Testis (tissue), 3 donors: Measurements from ENCODE around the gene TUBGCP5. TPM values are rescaled to one million over a fixed set of nuclear protein-coding genes. Genes with fewer than 3 reads are reported as not detected.

Experiments
- DNase-seq: peaks from one replicate; pipeline ENCODE4 v3.0.0-alpha.2; 2019
- H3K27ac ChIP-seq, 2 donors: fragments of 200-600 bp; sonication (generic); one replicate each; pipeline ENCODE4 v1.5.1; 2019
- H3K27me3 ChIP-seq: fragments of 200-600 bp; sonication (generic); one replicate; pipeline ENCODE4 v1.5.1; 2019
- H3K36me3 ChIP-seq: fragments of 200-600 bp; sonication (generic); one replicate; pipeline ENCODE4 v1.5.1; 2017; ENCODE audit warnings: low read depth; ENCODE audit errors: missing control alignments
- H3K4me1 ChIP-seq: fragments of 200-600 bp; sonication (generic); one replicate; pipeline ENCODE4 v1.5.1; 2019
- H3K4me3 ChIP-seq, 2 donors: fragments of 200-600 bp; sonication (generic); one replicate each; pipeline ENCODE4 v1.5.1; 2017 to 2019
- H3K9me3 ChIP-seq: fragments of 200-600 bp; sonication (generic); one replicate; pipeline ENCODE4 v1.5.1; 2017
- POLR2A ChIP-seq: fragments of 450-650 bp; IDR thresholded peaks from one replicate; pipeline ENCODE4 v1.6.1; 2017; ENCODE audit warnings: antibody characterized with exemption, mild to moderate bottlenecking, moderate library complexity
- WGBS, 2 donors: methylation state at CpG; one replicate each; pipeline ENCODE4 v1.1.5; 2018; 5-methylcytosine and 5-hydroxymethylcytosine counted together
- intact Hi-C: fragments of 100-400 bp; cut with DNase I; formaldehyde crosslinking; loops from one replicate; pipeline ENCODE4 v1.15.1; 2023; ENCODE audit warnings: low total_unique reads
- polyA plus RNA-seq: library from polyadenylated mRNA; stranded (reverse); fragments of 350-450 nt; fragmentation: Illumina TruSeq; extraction: RNeasy Lipid Tissue Mini Kit (QIAGEN cat#74804); gene quantifications from one replicate; pipeline ENCODE4 v1.2.3, GENCODE V29; 2014; ENCODE audit warnings: low read depth, low replicate concordance; ENCODE audit not compliant: insufficient read depth
- total RNA-seq, 2 donors: library from RNA; depleted of rRNA; stranded (reverse); fragments of >200 nt; gene quantifications; one replicate each; pipeline ENCODE4 v1.2.3, GENCODE V29; 2016
- TF ChIP-seq, protein P1 (sequence below), 3 experiments: fragments of 450-650 bp in 2 of 3; fragments of 200-600 bp in 1 of 3; sonication (generic) in 1 of 3; IDR thresholded peaks; one replicate each; pipeline ENCODE4 v1.5.1; 2016 to 2019; ENCODE audit warnings: antibody characterized with exemption in 3 of 3, mild to moderate bottlenecking in 2 of 3, moderate library complexity in 1 of 3

The TUBGCP5 gene
- total and polyA plus RNA-seq, 3 donors from 2014 or later, result 28.6 to 55.1 (median 45.8) TPM

GRCh38 chr15:22958487-22959280, 80.7 kb downstream of the TUBGCP5 start:
- no peak overlapping the region for H3K4me3 ChIP-seq
- intact Hi-C loops, result no loop called here
- no peak overlapping the region for H3K27ac ChIP-seq
- TF ChIP-seq, protein P1, sequence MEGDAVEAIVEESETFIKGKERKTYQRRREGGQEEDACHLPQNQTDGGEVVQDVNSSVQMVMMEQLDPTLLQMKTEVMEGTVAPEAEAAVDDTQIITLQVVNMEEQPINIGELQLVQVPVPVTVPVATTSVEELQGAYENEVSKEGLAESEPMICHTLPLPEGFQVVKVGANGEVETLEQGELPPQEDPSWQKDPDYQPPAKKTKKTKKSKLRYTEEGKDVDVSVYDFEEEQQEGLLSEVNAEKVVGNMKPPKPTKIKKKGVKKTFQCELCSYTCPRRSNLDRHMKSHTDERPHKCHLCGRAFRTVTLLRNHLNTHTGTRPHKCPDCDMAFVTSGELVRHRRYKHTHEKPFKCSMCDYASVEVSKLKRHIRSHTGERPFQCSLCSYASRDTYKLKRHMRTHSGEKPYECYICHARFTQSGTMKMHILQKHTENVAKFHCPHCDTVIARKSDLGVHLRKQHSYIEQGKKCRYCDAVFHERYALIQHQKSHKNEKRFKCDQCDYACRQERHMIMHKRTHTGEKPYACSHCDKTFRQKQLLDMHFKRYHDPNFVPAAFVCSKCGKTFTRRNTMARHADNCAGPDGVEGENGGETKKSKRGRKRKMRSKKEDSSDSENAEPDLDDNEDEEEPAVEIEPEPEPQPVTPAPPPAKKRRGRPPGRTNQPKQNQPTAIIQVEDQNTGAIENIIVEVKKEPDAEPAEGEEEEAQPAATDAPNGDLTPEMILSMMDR (IDR thresholded peaks at IDR 0.05), result no peak
- no peak for TF ChIP-seq POLR2A
- no peaks in the 10 kb centered on the region for H3K36me3 ChIP-seq
- peaks cover 22% of the 10 kb centered on the region for H3K4me1 ChIP-seq
- H3K9me3 ChIP-seq, result no peaks in the 10 kb centered on the region
- WGBS, 2 donors, result 89 to 93% methylated on average over 15 to 16 of the region's 16 CpGs
- DNase-seq, result no peak
- no peaks in the 10 kb centered on the region for H3K27me3 ChIP-seq

- WGBS, 2 donors, result 91 to 97% methylated on average over 14 of the region's 14 CpGs
- Histone ChIP-seq H3K4me1 (peaks cover 17% of the 10 kb centered on the region), H3K27me3 (no peaks in the 10 kb centered on the region), H3K27ac (no peak overlapping the region), H3K4me3 (no peak overlapping the region), H3K9me3 (no peaks in the 10 kb centered on the region), H3K36me3 (no peaks in the 10 kb centered on the region)
- TF ChIP-seq POLR2A, result no peak
- TF ChIP-seq, protein P1 (IDR thresholded peaks at IDR 0.05), result no peak
- intact Hi-C loops, result no loop called here
- no peak for DNase-seq
These were observed 82.5 kb downstream of the TUBGCP5 start for GRCh38 chr15:22956978-22957260.

DNA sequence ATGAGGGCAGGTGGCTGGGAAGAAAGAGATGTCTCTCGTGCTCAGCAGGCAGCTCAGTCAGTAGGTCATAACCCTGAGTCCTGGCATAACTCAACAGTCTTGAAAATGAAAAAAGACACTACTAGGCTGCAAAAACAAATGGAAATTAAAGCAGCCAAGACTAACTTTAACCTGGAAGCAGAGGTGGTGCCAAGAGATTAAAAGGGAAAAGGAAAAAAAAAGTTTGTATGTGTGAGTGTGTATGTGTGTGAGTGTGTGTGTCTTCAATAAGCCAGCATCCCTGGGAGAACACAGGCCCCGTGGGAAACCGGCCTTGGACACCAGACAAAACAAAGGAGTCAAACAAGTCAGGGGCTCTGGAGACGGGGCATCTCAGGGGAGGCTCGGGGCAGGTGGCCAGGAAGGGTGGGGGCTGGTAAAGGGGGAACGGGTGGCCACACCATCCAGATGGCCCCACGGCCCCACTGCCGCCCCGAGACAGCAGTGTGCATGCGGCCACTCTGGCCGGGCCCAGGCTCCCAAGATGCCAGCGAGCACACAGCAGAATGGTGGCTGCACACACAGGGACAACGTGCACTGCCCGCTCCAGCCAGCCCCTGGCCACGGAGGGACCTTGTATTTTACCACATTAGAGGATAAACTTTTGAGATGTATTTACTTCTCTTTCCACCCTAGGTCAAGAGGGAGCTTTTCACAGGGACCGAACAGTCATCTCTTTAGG, 83.0 kb downstream of the TUBGCP5 start:
- DNase-seq, result no peak
- WGBS, 2 donors, result 41 to 60% methylated on average over 14 to 16 of the region's 16 CpGs
- no peak for TF ChIP-seq POLR2A
- Histone ChIP-seq H3K27me3 (no peaks in the 10 kb centered on the region), H3K27ac (no peak overlapping the region), H3K4me1 (peaks cover 12% of the 10 kb centered on the region), H3K9me3 (no peaks in the 10 kb centered on the region), H3K4me3 (no peak overlapping the region), H3K36me3 (no peaks in the 10 kb centered on the region)
- intact Hi-C loops, result no loop called here

DNA sequence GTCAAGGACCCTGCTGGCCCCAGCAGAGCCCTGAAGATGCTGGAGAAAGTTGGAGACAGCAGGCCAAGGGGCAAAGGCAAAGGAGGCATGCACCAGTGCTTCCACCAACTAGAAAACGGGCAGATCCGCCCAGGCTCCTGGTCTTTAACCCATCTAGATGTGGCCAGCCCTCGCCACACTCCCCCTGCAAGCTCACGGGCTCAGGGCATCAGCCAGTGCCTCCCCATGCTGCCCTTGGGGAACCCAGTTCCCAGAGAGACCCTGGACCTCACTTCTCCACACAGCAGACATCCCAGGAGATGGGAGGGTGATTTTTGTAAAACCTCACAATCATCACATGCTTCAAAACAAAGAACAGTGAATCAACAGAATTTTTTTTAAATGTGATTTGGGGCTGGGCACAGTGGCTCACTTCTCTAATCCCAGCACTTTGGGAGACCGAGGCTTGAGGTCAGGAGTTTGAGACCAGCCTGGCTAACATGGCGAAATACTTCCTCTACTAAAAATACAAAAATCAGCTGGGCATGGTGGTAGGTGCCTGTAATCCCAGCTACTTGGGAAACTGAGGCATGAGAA, 83.7 kb downstream of the TUBGCP5 start:
- intact Hi-C loops, result no loop called here
- H3K27me3 ChIP-seq, result no peaks in the 10 kb centered on the region
- TF ChIP-seq, protein P1 (IDR thresholded peaks at IDR 0.05), result no peak
- TF ChIP-seq POLR2A, result no peak
- H3K36me3 ChIP-seq, result no peaks in the 10 kb centered on the region
- H3K4me1 ChIP-seq, result peaks cover 5% of the 10 kb centered on the region
- no peak overlapping the region for H3K27ac ChIP-seq
- 77 to 88% methylated on average over 5 to 6 of the region's 6 CpGs for WGBS, 2 donors
- no peak for DNase-seq
- H3K4me3 ChIP-seq, result no peak overlapping the region
- no peaks in the 10 kb centered on the region for H3K9me3 ChIP-seq

DNA sequence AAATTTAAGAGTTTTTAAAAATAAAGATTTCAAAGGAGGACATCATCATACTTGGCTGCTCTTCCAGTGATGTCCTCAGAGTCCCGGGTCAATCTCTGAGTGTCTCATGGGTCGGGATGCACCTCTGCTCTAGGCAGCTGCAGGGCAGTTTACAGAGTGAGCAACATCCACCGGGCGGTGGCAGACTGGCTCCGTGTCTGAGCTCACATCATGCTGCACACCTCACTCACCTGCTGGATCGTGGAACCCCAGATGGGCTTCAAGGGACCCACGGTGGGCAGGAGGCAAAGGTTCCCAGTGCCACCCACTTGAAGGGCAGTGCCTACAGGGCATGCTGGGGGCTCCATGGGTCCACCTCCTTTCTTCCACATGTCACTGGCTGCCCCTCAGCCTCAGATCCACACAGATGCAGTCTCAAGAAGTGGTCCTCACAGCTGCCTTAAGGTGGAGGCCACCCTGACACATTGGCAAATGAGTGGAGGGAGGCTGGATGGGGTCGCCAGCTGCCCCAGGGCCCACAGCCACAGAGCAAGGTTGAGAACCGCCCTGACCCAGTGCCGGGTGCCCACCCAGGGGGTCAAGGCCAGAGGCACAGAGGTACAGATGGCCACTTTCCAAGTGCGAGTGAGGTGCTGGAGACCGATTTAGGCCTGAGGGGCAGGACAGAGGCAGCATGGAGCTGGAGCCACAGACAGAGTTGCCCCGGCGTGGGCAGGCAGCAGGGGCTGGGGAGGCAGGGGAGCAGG, 84.4 kb downstream of the TUBGCP5 start:
- no peak overlapping the region for H3K27ac ChIP-seq
- TF ChIP-seq, protein P1 (IDR thresholded peaks at IDR 0.05), result no peak
- no peak for TF ChIP-seq POLR2A
- intact Hi-C loops, result no loop called here
- H3K4me1 ChIP-seq, result peaks cover 6% of the 10 kb centered on the region
- H3K9me3 ChIP-seq, result no peaks in the 10 kb centered on the region
- no peak overlapping the region for H3K4me3 ChIP-seq
- WGBS, 2 donors, result 71 to 75% methylated on average over 8 to 14 of the region's 14 CpGs
- DNase-seq, result no peak
- H3K36me3 ChIP-seq, result no peaks in the 10 kb centered on the region
- no peaks in the 10 kb centered on the region for H3K27me3 ChIP-seq
